HTR-8/SVneo (cell line): ENCODE measurements around the gene DLG5.

Experiments
- DNase-seq: peaks from one replicate; pipeline ENCODE4 v3.0.0; 2011; ENCODE audit warnings: low spot score, mixed read lengths; ENCODE audit not compliant: insufficient read length
- FAIRE-seq: peaks from 2 replicates; lab custom pipeline; 2011; peaks lifted over from hg19 to GRCh38; lab: Jason Lieb, UNC

The DLG5 gene

GRCh38 chr10:77915319-77916105 lies 11.0 kb downstream of the DLG5 start:
- no peak for FAIRE-seq
- DNase-seq: no peak

DNA sequence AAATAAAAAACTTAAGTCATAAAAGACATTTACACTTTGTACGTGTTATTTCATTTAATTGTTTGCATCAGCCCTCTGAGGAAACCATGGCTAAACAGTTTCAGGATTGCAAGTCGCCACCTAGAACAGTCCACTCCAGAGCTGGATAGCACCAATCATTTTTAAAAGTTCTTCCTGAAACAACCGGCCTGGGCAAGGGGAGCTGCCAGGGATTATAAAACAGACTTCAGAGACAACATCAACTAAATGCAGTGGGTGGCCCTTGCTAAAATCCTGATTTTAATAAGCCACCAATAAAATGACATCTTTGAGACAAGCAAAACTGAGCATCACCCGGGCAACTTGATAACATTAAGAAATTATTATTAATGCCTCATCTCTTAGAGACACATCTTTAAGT lies 13.5 kb downstream of the DLG5 start:
- DNase-seq (no peak), FAIRE-seq (no peak)

DNA sequence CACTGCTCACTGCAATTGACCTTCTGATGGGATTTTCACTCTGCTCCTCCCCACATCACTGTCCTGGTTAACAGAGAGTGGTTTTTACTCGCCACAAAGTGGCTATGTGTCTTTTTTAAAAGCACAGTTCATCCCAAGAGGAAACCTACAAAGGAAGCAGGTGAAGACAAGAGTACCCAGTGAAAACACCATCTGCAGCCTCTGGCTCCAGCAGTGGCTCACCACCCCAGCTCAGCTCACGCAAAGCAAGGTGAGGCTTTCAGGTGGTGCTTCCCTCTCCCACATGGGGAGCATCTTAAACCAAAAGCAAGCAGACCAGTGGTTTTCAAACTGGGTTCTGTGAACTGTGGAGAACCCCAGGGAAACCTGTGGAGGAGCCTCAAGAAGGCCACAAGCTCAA lies 14.0 kb downstream of the DLG5 start:
- no peak for DNase-seq
- FAIRE-seq: no peak

DNA sequence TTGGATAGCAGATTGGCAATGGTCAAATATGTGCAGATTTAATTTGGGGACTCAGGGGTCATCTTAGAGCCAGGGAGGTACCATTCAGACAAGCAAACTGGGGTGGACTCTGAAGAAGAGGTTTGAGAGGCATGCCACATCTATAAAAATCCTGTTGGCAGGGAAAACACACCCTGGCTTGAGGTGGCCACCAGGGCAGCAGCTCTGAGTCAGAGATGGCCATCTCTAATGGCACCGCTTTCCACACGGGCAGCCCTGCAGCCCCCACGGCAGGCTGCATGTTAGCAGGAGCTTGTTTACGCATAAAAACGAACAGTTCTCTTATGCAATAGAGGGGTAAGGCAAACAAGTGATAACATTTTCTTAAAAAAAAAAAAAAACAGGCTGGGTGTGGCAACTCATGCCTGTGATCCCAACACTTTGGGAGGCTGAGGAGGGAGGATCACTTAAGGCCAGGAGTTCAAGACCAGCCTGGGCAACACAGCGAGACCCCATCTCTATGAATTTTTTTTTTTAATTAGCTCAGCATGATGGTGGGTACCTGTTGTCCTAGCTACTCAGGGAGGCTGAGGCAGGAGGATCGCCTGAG lies 14.9 kb downstream of the DLG5 start:
- DNase-seq: no peak
- FAIRE-seq: no peak

DNA sequence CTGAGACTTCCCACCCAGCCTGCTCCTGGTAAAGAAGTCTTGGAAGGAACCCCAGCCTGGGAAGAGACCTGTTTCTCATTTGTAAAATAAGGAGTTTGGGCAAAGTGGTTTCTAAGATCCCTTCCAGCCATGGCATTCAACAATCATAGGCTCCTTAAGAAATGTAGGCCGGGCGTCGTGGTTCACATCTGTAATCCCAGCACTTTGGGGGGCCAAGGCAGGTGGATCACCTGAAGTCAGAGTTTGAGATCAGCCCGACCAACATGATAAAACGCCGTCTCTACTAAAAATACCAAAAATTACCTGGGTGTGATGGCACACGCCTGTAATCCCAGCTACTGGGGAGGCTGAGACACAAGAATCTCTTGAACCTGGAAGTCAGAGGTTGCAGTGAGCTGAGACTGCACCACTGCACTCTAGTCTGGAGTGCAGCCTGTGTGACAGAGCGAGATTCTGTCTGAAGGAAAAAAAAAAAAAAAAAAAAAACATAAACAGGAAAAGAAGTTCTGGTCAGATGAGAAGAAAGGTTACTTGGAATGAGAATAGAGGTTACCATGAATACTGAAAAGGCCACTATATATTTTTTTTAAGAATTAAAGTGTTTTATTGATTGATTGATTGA lies 15.9 kb downstream of the DLG5 start:
- DNase-seq: no peak
- no peak for FAIRE-seq

GRCh38 chr10:77909749-77910375 lies 16.7 kb downstream of the DLG5 start:
- no peak for FAIRE-seq
- DNase-seq: no peak

DNA sequence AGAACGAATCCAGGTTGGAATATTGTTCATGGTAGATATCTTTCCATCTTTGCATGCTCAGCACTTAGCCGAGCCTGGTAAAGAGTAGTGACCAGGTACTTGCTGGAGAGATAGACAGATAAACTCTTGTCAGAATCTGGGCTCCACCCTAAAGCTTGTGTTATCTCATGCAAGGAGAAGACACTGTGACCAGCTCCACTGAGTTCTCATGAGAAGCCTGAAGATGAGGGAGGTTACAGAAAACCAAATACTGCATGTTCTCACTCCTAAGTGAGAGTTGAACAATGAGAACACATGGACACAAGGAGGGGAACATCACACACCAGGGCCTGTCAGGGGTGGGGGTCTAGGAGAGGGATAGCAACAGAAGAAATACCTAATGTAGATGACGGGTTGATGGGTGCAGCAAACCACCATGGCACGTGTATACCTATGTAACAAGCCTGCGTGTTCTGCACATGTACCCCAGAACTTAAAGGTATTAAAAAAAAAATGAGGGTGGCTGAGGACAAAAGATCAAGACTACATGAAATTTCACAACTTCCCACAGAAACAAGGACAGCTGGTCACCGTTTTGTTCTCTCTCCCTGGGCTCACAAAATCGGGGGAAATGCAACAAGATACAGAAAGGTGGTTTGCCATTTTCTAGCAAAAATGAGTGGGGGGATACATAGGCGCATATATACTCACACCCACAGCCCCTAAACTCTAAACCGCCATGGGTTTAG lies 17.4 kb downstream of the DLG5 start:
- DNase-seq (no peak), FAIRE-seq (no peak)

GRCh38 chr10:77907900-77908717 lies 18.4 kb downstream of the DLG5 start:
- DNase-seq (no peak), FAIRE-seq (no peak)

DNA sequence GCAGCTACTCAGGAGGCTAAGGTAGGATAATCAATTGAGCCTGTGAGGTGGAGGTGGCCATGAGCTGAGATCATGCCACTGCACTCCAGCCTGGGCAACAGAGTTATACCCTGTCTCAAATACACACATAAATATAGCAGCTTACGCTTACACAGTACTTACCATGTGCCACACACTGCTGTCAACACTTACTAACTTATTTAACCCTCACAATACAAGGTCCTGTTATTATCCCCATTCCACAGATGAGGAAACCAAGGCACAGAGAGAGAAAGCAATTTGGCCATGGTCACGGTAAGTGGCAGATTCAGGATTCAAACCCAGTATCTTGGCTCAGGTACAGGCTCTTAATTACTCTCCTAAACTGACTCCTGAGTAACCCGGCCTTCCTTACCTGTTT lies 19.1 kb downstream of the DLG5 start:
- DNase-seq (no peak), FAIRE-seq (no peak)

GRCh38 chr10:77906951-77907421 lies 19.6 kb downstream of the DLG5 start:
- no peak for FAIRE-seq
- no peak for DNase-seq

- DNase-seq: no peak
- FAIRE-seq: no peak
Measured at GRCh38 chr10:77905781-77906180, 20.8 kb downstream of the DLG5 start.

DNA sequence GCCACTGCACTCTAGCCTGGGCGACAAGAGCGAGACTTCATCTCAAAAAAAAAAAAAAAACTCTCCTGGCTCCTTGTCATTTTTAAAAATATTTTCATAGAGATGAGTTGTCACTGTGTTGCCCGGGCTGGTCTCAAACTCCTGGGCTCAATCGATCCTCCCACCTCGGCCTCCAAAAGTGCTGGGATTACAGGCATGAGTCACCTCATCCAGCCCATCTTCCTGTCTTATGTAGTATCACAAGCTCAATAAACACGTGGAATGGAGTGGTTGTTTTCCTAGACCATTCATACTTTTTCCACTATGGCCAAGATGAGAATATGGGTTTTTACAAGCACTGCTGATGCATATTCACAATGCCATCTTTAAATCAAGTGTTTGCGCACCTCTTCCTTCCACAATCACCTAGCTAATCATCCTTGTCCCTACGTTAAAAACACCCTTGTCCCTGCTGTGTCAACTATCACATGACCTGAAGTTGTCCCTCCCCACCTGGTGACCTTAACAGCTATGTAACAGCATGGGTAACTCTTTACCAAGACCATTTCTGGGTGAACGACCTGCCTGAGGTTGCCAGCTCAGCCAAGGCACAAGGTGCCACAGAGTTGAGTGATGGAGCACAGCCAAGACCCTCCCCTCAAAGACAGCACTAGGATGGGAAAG lies 21.3 kb downstream of the DLG5 start:
- FAIRE-seq (no peak), DNase-seq (no peak)

DNA sequence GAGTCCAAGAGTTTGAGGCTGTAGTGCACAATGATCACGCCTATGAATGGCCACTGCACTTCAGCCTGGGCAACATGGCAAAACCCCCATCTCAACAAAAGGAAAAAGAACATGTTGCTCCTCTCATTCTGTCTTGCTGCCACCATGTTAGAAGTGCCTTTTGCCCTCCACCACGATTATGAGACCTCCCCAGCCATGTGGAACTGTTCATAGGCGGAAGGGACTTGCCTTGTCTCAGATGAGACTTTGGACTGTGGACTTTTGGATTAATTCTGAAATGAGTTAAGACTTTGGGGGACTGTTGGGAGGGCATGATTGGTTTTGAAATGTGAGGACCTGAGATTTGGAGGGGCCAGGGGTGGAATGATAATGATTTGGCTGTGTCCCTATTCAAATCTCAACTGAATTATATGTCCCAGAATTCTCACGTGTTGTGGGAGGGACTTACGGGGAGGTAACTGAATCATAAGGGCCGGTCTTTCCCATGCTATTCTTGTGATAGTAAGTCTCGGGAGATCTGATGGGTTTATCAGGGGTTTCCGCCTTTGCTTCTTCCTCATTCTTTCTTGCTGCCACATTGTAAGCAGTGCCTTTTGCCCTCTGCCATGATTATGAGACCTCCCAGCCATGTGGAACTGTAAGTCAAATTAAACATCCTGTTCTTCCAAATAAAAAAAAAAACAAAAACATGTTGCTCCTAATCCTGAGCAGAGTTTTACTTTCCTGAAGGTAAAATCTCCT lies 22.3 kb downstream of the DLG5 start:
- FAIRE-seq (no peak), DNase-seq (no peak)

DNA sequence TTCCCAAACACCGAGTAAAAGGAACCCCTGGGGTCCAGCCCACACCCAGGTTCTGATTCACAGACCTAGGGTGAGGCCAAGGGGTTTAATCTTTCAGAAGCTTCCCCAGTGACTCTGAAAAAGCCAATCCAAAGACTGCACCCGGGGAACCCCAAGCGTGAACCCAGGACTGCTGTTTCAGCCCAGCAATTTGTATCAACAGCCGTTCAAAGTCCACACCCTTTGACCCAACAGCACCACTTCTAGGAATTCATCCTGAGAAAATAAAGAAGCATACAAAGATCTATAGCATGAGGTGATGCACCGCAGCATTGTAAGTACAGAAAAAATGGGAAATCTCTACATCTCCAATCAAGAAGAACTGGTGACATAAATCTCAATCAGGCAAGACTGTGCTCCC lies 24.4 kb downstream of the DLG5 start:
- DNase-seq: no peak
- FAIRE-seq: no peak

GRCh38 chr10:77901743-77902142 lies 24.8 kb downstream of the DLG5 start:
- FAIRE-seq (no peak), DNase-seq (no peak)

- FAIRE-seq (no peak), DNase-seq (no peak)
Measured at GRCh38 chr10:77899690-77900089, 26.9 kb downstream of the DLG5 start.

GRCh38 chr10:77899080-77899477 lies 27.5 kb downstream of the DLG5 start:
- DNase-seq: peak; percentile 66
- FAIRE-seq: peak; percentile 71

- FAIRE-seq: peak; percentile 95
- peak; percentile 90 for DNase-seq
Measured at GRCh38 chr10:77898323-77899079, 28.1 kb downstream of the DLG5 start.
